ENCODE results near the gene SLC19A1.

The SLC19A1 gene

GRCh38 chr21:45460611-45461368, 81.5 kb downstream of the SLC19A1 start:
- in situ Hi-C loops (cut with MboI; ENCODE audit: low sequenced_read_pairs): loop anchor here (25.0 kb wide), 1 partner anchor 352 kb away; no protein-coding TSS in a partner anchor

GRCh38 chr21:45460011-45460565, 82.2 kb downstream of the SLC19A1 start:
- in situ Hi-C loops (cut with MboI; ENCODE audit: low sequenced_read_pairs): loop anchor here (25.0 kb wide), 1 partner anchor 352 kb away; no protein-coding TSS in a partner anchor

- in situ Hi-C loops (cut with MboI; ENCODE audit: low sequenced_read_pairs): loop anchor here (25.0 kb wide), 1 partner anchor 353 kb away; no protein-coding TSS in a partner anchor
Measured at GRCh38 chr21:45459171-45460010, 82.8 kb downstream of the SLC19A1 start.

GRCh38 chr21:45458281-45459170, 83.7 kb downstream of the SLC19A1 start:
- in situ Hi-C loops (cut with MboI; ENCODE audit: low sequenced_read_pairs): loop anchor here (25.0 kb wide), 1 partner anchor 354 kb away; no protein-coding TSS in a partner anchor

GRCh38 chr21:45457832-45458172, 84.4 kb downstream of the SLC19A1 start:
- in situ Hi-C loops (cut with MboI; ENCODE audit: low sequenced_read_pairs): loop anchor here (25.0 kb wide), 1 partner anchor 354 kb away; no protein-coding TSS in a partner anchor

GRCh38 chr21:45457161-45457831, 84.9 kb downstream of the SLC19A1 start:
- in situ Hi-C loops (cut with MboI; ENCODE audit: low sequenced_read_pairs): loop anchor here (25.0 kb wide), 1 partner anchor 355 kb away; no protein-coding TSS in a partner anchor

- in situ Hi-C loops (cut with MboI; ENCODE audit: low sequenced_read_pairs): loop anchor here (25.0 kb wide), 1 partner anchor 356 kb away; no protein-coding TSS in a partner anchor
Measured at GRCh38 chr21:45456584-45457160, 85.6 kb downstream of the SLC19A1 start.

GRCh38 chr21:45455674-45456583, 86.3 kb downstream of the SLC19A1 start:
- in situ Hi-C loops (cut with MboI; ENCODE audit: low sequenced_read_pairs): loop anchor here (25.0 kb wide), 1 partner anchor 356 kb away; no protein-coding TSS in a partner anchor

- in situ Hi-C loops (cut with MboI; ENCODE audit: low sequenced_read_pairs): loop anchor here (25.0 kb wide), 1 partner anchor 357 kb away; no protein-coding TSS in a partner anchor
Measured at GRCh38 chr21:45454926-45455673, 87.1 kb downstream of the SLC19A1 start.

- in situ Hi-C loops (cut with MboI; ENCODE audit: low sequenced_read_pairs): loop anchor here (25.0 kb wide), 1 partner anchor 358 kb away; no protein-coding TSS in a partner anchor
Measured at GRCh38 chr21:45454060-45454925, 87.9 kb downstream of the SLC19A1 start.

- in situ Hi-C loops (cut with MboI; ENCODE audit: low sequenced_read_pairs): loop anchor here (25.0 kb wide), 1 partner anchor 359 kb away; no protein-coding TSS in a partner anchor
Measured at GRCh38 chr21:45453308-45453950, 88.8 kb downstream of the SLC19A1 start.

- in situ Hi-C loops (cut with MboI; ENCODE audit: low sequenced_read_pairs): loop anchor here (25.0 kb wide), 1 partner anchor 359 kb away; no protein-coding TSS in a partner anchor
Measured at GRCh38 chr21:45452696-45453307, 89.4 kb downstream of the SLC19A1 start.

- in situ Hi-C loops (cut with MboI; ENCODE audit: low sequenced_read_pairs): loop anchor here (25.0 kb wide), 1 partner anchor 361 kb away; no protein-coding TSS in a partner anchor
Measured at GRCh38 chr21:45451771-45452182, 90.5 kb downstream of the SLC19A1 start.

GRCh38 chr21:45451091-45451740, 91.0 kb downstream of the SLC19A1 start:
- in situ Hi-C loops (cut with MboI; ENCODE audit: low sequenced_read_pairs): loop anchor here (25.0 kb wide), 1 partner anchor 361 kb away; no protein-coding TSS in a partner anchor
